Measurements from ENCODE around the gene PPIP5K1.

PPIP5K1 gene

DNA sequence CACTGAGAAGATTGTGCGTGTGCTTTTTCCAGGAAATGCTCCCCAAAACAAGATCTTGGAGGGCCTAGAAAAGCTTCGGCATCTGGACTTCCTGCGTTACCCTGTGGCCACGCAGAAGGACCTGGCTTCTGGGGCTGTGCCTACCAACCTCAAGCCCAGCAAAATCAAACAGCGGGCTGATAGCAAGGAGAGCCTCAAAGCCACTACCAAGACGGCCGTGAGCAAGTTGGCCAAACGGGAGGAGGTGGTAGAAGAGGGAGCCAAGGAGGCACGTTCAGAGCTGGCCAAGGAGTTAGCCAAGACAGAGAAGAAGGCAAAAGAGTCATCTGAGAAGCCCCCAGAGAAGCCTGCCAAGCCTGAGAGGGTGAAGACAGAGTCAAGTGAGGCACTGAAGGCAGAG, 67.8 kb downstream of the PPIP5K1 start:
- TF ChIP-seq, protein P1, sequence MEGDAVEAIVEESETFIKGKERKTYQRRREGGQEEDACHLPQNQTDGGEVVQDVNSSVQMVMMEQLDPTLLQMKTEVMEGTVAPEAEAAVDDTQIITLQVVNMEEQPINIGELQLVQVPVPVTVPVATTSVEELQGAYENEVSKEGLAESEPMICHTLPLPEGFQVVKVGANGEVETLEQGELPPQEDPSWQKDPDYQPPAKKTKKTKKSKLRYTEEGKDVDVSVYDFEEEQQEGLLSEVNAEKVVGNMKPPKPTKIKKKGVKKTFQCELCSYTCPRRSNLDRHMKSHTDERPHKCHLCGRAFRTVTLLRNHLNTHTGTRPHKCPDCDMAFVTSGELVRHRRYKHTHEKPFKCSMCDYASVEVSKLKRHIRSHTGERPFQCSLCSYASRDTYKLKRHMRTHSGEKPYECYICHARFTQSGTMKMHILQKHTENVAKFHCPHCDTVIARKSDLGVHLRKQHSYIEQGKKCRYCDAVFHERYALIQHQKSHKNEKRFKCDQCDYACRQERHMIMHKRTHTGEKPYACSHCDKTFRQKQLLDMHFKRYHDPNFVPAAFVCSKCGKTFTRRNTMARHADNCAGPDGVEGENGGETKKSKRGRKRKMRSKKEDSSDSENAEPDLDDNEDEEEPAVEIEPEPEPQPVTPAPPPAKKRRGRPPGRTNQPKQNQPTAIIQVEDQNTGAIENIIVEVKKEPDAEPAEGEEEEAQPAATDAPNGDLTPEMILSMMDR (IDR thresholded peaks at IDR 0.05; ENCODE audit: low read depth, low read length) = no peak
- DNase-seq (ENCODE audit: extremely low read depth, low read depth) = no peak

DNA sequence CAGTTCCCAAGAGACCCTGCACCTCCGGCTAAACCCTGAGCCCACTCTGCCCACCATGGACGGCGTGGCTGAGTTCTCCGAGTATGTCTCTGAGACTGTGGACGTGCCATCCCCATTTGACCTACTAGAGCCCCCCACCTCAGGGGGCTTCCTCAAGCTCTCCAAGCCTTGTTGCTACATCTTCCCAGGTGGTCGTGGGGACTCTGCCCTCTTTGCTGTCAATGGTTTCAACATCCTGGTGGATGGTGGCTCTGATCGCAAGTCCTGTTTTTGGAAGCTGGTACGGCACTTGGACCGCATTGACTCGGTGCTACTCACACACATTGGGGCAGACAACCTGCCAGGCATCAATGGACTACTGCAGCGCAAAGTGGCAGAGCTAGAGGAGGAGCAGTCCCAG, 68.6 kb downstream of the PPIP5K1 start:
- no peak for DNase-seq (ENCODE audit: extremely low read depth, low read depth)
- TF ChIP-seq, protein P1 (IDR thresholded peaks at IDR 0.05; ENCODE audit: low read depth, low read length) = no peak

DNA sequence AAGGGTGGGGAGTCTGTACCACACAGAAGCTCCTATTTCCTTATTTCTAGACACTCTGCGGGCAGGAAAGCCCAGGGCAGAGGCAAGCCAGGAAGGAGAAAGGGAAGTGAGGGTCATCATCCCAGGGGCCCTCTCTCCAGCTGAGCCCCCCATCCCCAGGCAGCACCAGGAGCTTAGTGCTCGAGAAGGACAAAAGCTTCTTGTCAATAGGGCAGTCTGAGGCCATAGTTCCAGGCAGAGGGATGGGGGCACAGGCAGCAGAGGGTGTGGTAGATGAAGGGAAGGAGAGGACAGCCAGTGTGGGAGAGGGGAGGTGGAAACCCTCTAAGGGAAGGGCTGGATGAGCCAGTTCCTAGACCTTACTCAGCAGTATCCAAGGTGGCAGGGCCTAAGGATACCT, 69.9 kb downstream of the PPIP5K1 start:
- no peak for DNase-seq (ENCODE audit: extremely low read depth, low read depth)
- TF ChIP-seq, protein P1 (IDR thresholded peaks at IDR 0.05; ENCODE audit: low read depth, low read length) = no peak

DNA sequence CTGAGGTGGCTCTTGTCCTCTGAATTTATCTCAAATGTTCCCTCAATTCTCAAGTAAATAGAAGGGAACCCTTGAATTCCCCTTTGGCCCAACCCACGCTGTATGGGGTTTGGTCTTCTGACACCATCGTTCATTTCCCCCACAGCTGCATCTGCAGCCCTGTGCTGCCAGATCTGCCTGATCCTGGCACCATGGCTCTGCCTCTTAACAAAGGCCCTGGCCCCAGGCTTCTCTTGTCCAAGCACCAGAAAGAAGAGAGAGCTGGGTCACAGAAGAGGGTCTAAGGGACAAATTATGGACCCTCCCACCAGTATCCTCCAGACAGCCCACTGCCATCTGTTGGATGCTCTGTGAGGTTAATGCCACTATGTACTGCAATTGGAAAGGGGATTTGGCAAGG, 70.8 kb downstream of the PPIP5K1 start:
- DNase-seq (ENCODE audit: extremely low read depth, low read depth) = no peak
- TF ChIP-seq, protein P1 (IDR thresholded peaks at IDR 0.05; ENCODE audit: low read depth, low read length) = no peak

DNA sequence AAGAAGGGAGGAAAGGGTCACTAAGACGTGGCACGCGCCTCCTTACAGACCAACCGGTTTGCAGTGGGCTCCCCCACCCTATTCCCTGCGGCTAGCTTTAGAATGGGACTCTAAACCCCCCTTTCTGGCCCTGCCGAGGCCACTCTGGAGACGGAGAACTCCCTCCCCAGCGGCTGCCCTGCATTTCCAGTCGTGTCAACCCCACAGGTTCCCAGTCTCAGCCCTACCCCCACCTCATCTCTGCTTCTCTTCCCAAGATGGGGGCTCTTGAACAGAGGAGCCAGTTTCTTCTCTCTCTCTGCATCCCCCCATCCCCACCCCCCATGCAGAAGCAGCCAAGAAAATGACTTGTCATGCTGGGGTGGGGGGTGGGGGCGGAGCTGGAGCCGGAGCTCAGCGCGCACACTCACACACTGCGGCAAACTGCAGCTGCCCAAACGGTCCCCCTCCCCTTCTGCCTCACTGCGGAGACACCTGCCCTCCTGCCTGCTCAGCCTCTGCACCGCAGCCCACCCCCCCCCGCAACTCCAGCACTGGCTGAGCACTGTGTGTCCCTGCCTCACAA, 71.7 kb downstream of the PPIP5K1 start:
- TF ChIP-seq, protein P1 (IDR thresholded peaks at IDR 0.05; ENCODE audit: low read depth, low read length) = no peak
- no peak for DNase-seq (ENCODE audit: extremely low read depth, low read depth)

DNA sequence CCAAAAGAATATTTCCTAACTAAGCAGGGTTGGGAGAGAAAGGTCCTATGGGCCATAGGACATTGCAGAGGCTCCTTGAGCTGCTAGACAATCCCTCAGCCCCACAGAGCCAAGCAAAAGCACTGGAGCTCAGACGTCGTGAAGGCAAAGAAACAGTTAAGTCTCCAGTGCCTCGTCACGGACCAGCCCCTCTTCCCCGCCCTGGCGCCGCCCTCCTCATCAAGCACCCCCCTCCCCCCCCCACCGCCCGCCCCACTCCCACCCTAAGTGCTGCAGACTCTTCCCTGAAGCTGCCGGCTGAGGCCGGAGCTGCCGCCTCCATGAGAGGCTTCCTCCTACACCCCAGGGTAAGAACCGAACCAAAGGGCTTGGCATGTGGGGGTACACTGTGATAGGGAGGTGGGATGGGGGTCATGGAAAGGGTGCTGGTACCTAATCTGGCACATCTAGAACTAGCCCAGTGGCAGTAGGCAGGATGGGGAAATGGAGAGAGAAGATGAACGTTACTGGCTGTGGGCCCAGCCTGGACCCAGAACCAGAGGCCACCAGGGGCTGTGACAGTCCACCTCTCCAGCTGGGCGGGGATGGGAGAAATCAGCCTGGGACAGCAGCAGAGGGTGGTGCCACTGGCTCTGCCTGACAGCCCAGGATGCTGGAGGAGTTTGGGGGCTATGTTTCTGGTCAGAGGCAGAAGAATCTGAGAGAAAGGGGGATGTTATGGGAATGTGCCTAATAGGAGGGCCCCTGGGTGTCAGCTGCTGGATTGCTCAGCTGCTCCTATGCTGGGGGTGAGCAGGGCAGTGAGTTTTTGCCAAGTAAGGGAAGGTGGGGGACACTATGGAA, 72.4 kb downstream of the PPIP5K1 start, which contains the start of gene MAP1A:
Gene MAP1A, plus strand, starts transcription at position 255 of the 843 bp plus-strand sequence. CDS start 3,866 bp downstream, outside the sequence.
- DNase-seq (ENCODE audit: extremely low read depth, low read depth) = peak; percentile 48
- TF ChIP-seq, protein P1 (IDR thresholded peaks at IDR 0.05; ENCODE audit: low read depth, low read length) = no peak

DNA sequence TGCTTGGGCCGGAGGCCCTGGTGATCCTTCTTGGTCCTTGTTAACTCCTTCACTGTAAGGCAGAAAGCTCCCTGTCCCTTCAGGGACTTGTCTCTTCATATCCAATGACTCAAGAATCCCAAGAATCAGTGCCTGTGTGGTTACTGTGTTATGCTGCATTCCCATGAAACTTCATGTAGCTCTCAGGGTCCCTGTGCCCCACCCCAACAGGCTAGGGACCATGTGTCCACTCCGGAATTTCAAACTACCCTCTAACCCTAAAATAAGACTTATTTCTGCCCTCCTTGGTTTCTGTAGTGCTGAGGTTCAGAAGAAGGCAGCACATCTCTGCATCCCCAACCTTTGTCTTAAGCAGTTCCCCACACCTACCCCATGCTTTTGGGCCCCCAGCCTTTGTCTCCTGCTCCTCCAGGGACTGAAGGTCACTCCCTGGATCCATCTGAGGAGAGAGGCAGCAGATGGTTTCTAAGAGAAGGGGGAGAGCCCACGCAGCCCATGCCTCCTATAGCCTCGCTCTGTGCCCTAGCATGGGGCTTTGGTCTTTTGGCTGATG, 73.1 kb downstream of the PPIP5K1 start:
- TF ChIP-seq, protein P1 (IDR thresholded peaks at IDR 0.05; ENCODE audit: low read depth, low read length) = no peak
- no peak for DNase-seq (ENCODE audit: extremely low read depth, low read depth)
